Measurements from ENCODE around the gene FCGR2B. TPM values are rescaled to one million over a fixed set of nuclear protein-coding genes. Genes with fewer than 3 reads are reported as not detected.

The FCGR2B gene
- total RNA-seq, 1 donor from 2014 or later = 30.7 TPM

- no peaks in the 10 kb centered on the region for H3K4me1 ChIP-seq
- no peak for TF ChIP-seq CTCF (IDR thresholded peaks at IDR 0.05)
- ATAC-seq (no peak), DNase-seq (no peak)
- H3K27ac ChIP-seq = no peak within 1 kb of the TSS
- no peaks in the 10 kb centered on the region for H3K27me3 ChIP-seq
- no peak within 1 kb of the TSS for H3K4me3 ChIP-seq
- intact Hi-C loops (cut with DNase I) = no loop called here
- H3K9me3 ChIP-seq = no peaks in the 10 kb centered on the region
- H3K36me3 ChIP-seq = no peaks in the 10 kb centered on the region
These were observed 43.8 kb downstream of the FCGR2B start, which contains the start of gene FCRLA for GRCh38 chr1:161706482-161707347. TSS of gene FCRLA (plus strand) at chr1:161707229. CDS start at chr1:161707265, 36 bp downstream.

GRCh38 chr1:161707503-161707902 is 44.6 kb downstream of the FCGR2B start:
- DNase-seq (no peak), ATAC-seq (no peak)
- no peak overlapping the region for H3K4me3 ChIP-seq
- intact Hi-C loops (cut with DNase I) = no loop called here
- no peaks in the 10 kb centered on the region for H3K27me3 ChIP-seq
- no peaks in the 10 kb centered on the region for H3K9me3 ChIP-seq
- no peak for TF ChIP-seq CTCF (IDR thresholded peaks at IDR 0.05)
- no peak overlapping the region for H3K27ac ChIP-seq
- no peaks in the 10 kb centered on the region for H3K36me3 ChIP-seq
- no peaks in the 10 kb centered on the region for H3K4me1 ChIP-seq

GRCh38 chr1:161709373-161709772 is 46.4 kb downstream of the FCGR2B start:
- intact Hi-C loops (cut with DNase I) = no loop called here
- DNase-seq = no peak
- Histone ChIP-seq H3K27me3 (no peaks in the 10 kb centered on the region), H3K4me3 (no peak overlapping the region), H3K9me3 (no peaks in the 10 kb centered on the region), H3K36me3 (no peaks in the 10 kb centered on the region), H3K27ac (no peak overlapping the region), H3K4me1 (no peaks in the 10 kb centered on the region)
- no peak for TF ChIP-seq CTCF (IDR thresholded peaks at IDR 0.05)
- ATAC-seq = no peak

GRCh38 chr1:161710560-161710959 is 47.6 kb downstream of the FCGR2B start:
- no peak for ATAC-seq

GRCh38 chr1:161718559-161719324 is 55.8 kb downstream of the FCGR2B start:
- no peaks in the 10 kb centered on the region for H3K27me3 ChIP-seq
- no peak for DNase-seq
- H3K9me3 ChIP-seq = no peaks in the 10 kb centered on the region
- no peaks in the 10 kb centered on the region for H3K4me1 ChIP-seq
- intact Hi-C loops (cut with DNase I) = no loop called here
- no peak for TF ChIP-seq CTCF (IDR thresholded peaks at IDR 0.05)
- peak; percentile 34 for ATAC-seq
- no peak overlapping the region for H3K27ac ChIP-seq
- H3K4me3 ChIP-seq = no peak overlapping the region
- H3K36me3 ChIP-seq = no peaks in the 10 kb centered on the region

More at GRCh38 chr1:161710560-161710959, 47.6 kb downstream of the FCGR2B start:
- H3K4me1 ChIP-seq = no peaks in the 10 kb centered on the region
- intact Hi-C loops (cut with DNase I) = no loop called here
- no peak for DNase-seq
- no peaks in the 10 kb centered on the region for H3K27me3 ChIP-seq
- no peak for TF ChIP-seq CTCF (IDR thresholded peaks at IDR 0.05)
- H3K4me3 ChIP-seq = no peak overlapping the region
- no peaks in the 10 kb centered on the region for H3K9me3 ChIP-seq
- no peak overlapping the region for H3K27ac ChIP-seq
- no peaks in the 10 kb centered on the region for H3K36me3 ChIP-seq

All from upper lobe of right lung (tissue), 1 donor.